ENCODE measurements around the gene XYLT1. TPM values are rescaled to one million over a fixed set of nuclear protein-coding genes. Genes with fewer than 3 reads are reported as not detected.

The XYLT1 gene
- polyA plus RNA-seq, 1 donor (not counting 4 experiments of a cell fraction or from before 2014, with no cell fraction given): 4.4 TPM

DNA sequence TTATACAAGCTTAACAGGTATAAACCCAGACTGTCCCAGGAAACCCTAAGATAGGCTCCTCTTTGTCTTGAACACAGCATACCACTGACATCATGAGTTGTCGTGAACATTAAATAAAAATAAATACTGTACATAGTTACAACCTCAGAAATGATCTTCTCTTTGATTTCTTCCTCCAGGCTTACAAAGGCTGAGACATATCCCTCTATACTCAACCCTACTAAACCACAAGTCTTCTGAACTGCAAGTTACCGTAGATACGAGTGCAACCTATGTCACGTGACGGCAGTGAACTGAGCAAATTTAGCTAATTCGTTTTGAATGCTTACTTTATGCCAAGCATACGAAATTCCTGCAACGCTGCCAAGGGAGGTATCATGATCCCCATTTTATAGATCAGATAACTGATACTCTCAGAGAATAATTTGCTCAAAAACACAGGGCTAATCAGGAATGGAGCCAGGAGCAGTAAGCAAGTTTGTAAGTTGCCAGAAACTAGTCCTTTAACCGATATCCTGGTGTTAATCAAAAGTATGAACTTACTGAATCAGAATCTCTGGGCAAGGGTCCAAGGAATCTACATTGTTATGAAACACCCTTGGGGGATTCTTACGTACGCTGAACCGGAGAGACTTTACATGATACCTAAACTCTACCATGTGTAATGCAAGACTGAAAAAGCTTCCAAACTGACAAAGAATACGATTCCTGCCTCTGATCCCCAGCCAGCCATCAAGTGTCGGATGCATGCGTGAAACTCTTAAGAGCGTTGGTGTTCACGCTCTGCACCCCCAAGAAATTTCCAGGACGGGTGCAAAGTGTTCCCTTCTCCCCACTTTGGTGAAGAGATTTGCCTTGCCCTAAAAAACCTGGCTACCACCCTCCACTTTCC lies 106.2 kb downstream of the XYLT1 start:
- dilution Hi-C loops (cut with MboI; ENCODE audit: extremely low pct_ligation_motif_present, low sequenced_read_pairs): no loop called here
- Histone ChIP-seq H4K20me1 (ENCODE audit: control insufficient read depth, extremely low read depth, insufficient read depth, low read length) (no peaks in the 10 kb centered on the region), H3K27me3 (ENCODE audit: control insufficient read depth, extremely low read depth, insufficient read depth, low read length) (no peaks in the 10 kb centered on the region), H3K4me3 (ENCODE audit: control insufficient read depth in 2 of 3, extremely low read depth in 1 of 3, insufficient read depth in 2 of 3, low read depth in 1 of 3, low read length in 3 of 3) (peak overlapping the region in 2 of 3 experiments; percentile 36 to 40), H3K27ac (ENCODE audit: control insufficient read depth, insufficient read depth, low read length) (peak overlapping the region; percentile 65), H3K36me3 (ENCODE audit: control insufficient read depth in 2 of 2, extremely low read depth in 1 of 2, insufficient read depth in 2 of 2, low read length in 2 of 2) (no peaks in the 10 kb centered on the region), H3K79me2 (ENCODE audit: control insufficient read depth, insufficient read depth, low read length) (no peaks in the 10 kb centered on the region), H2AFZ (ENCODE audit: control insufficient read depth, low read length) (peak overlapping the region; percentile 58), H3K4me1 (ENCODE audit: control insufficient read depth, extremely low read depth, insufficient read depth, low read length) (peaks cover 21% of the 10 kb centered on the region), H3K4me2 (ENCODE audit: control insufficient read depth, extremely low read depth, insufficient read depth, low read depth, low read length) (peak overlapping the region; percentile 87), H3K9ac (ENCODE audit: control insufficient read depth, extremely low read depth, insufficient read depth, low read length) (peak overlapping the region; percentile 50), H3K9me3 (ENCODE audit: control insufficient read depth, low read depth, low read length) (no peaks in the 10 kb centered on the region), H3K9me1 (ENCODE audit: control insufficient read depth, extremely low read depth, insufficient read depth, low read length) (no peaks in the 10 kb centered on the region)
- DNase-seq (ENCODE audit: low read depth, low spot score) (no peak), FAIRE-seq (no peak)
- TF ChIP-seq EZH2 (IDR thresholded peaks at IDR 0.05; ENCODE audit: low read length): no peak
- TF ChIP-seq, protein P1, sequence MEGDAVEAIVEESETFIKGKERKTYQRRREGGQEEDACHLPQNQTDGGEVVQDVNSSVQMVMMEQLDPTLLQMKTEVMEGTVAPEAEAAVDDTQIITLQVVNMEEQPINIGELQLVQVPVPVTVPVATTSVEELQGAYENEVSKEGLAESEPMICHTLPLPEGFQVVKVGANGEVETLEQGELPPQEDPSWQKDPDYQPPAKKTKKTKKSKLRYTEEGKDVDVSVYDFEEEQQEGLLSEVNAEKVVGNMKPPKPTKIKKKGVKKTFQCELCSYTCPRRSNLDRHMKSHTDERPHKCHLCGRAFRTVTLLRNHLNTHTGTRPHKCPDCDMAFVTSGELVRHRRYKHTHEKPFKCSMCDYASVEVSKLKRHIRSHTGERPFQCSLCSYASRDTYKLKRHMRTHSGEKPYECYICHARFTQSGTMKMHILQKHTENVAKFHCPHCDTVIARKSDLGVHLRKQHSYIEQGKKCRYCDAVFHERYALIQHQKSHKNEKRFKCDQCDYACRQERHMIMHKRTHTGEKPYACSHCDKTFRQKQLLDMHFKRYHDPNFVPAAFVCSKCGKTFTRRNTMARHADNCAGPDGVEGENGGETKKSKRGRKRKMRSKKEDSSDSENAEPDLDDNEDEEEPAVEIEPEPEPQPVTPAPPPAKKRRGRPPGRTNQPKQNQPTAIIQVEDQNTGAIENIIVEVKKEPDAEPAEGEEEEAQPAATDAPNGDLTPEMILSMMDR (optimal IDR thresholded peaks at IDR 0.05 in 1 of 3, IDR thresholded peaks at IDR 0.05 in 1 of 3, conservative IDR thresholded peaks at IDR 0.05 in 1 of 3; ENCODE audit: extremely low read depth in 1 of 3, insufficient read depth in 2 of 3, low read length in 3 of 3): no peak

DNA sequence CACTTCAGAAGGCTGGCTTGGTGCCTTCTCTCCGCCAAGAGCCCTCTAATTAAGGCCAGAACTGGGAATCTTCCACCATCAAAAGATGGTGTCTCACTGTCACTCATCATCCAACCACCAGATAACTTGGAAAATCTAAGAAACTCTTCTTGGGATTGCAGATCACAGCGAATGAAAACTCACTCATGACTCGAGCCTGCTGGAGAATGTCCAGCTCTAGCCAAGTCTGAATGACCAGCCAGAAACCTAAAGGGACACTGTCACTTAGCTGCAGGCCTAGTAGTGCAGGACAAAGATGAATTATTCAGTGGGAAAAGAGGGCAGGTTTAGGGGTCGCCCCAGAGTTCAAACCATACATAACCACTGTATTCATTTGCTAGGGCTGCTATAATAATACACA lies 107.8 kb downstream of the XYLT1 start:
- no peak overlapping the region for H2AFZ ChIP-seq (ENCODE audit: control insufficient read depth, low read length)
- H4K20me1 ChIP-seq (ENCODE audit: control insufficient read depth, extremely low read depth, insufficient read depth, low read length): no peaks in the 10 kb centered on the region
- no peaks in the 10 kb centered on the region for H3K9me1 ChIP-seq (ENCODE audit: control insufficient read depth, extremely low read depth, insufficient read depth, low read length)
- no peak for DNase-seq (ENCODE audit: low read depth, low spot score)
- dilution Hi-C loops (cut with MboI; ENCODE audit: extremely low pct_ligation_motif_present, low sequenced_read_pairs): no loop called here
- TF ChIP-seq, protein P1 (optimal IDR thresholded peaks at IDR 0.05 in 1 of 3, IDR thresholded peaks at IDR 0.05 in 1 of 3, conservative IDR thresholded peaks at IDR 0.05 in 1 of 3; ENCODE audit: extremely low read depth in 1 of 3, insufficient read depth in 2 of 3, low read length in 3 of 3): no peak
- no peak for TF ChIP-seq EZH2 (IDR thresholded peaks at IDR 0.05; ENCODE audit: low read length)
- no peaks in the 10 kb centered on the region for H3K27me3 ChIP-seq (ENCODE audit: control insufficient read depth, extremely low read depth, insufficient read depth, low read length)
- no peak overlapping the region for H3K9ac ChIP-seq (ENCODE audit: control insufficient read depth, extremely low read depth, insufficient read depth, low read length)
- peaks cover 24% of the 10 kb centered on the region for H3K4me1 ChIP-seq (ENCODE audit: control insufficient read depth, extremely low read depth, insufficient read depth, low read length)
- no peaks in the 10 kb centered on the region for H3K9me3 ChIP-seq (ENCODE audit: control insufficient read depth, low read depth, low read length)
- no peak overlapping the region for H3K4me3 ChIP-seq (ENCODE audit: control insufficient read depth in 2 of 3, extremely low read depth in 1 of 3, insufficient read depth in 2 of 3, low read depth in 1 of 3, low read length in 3 of 3)
- no peak for FAIRE-seq
- H3K36me3 ChIP-seq (ENCODE audit: control insufficient read depth in 2 of 2, extremely low read depth in 1 of 2, insufficient read depth in 2 of 2, low read length in 2 of 2): no peaks in the 10 kb centered on the region
- no peak overlapping the region for H3K27ac ChIP-seq (ENCODE audit: control insufficient read depth, insufficient read depth, low read length)
- H3K4me2 ChIP-seq (ENCODE audit: control insufficient read depth, extremely low read depth, insufficient read depth, low read depth, low read length): no peak overlapping the region
- no peaks in the 10 kb centered on the region for H3K79me2 ChIP-seq (ENCODE audit: control insufficient read depth, insufficient read depth, low read length)
